Measurements from ENCODE around the gene ZDHHC11.
"Not testable (repeated sequence)": the region's sequence is repeated elsewhere in the genome, so short reads cannot be mapped to it uniquely, and the experiment has no call there.

Gene ZDHHC11

DNA sequence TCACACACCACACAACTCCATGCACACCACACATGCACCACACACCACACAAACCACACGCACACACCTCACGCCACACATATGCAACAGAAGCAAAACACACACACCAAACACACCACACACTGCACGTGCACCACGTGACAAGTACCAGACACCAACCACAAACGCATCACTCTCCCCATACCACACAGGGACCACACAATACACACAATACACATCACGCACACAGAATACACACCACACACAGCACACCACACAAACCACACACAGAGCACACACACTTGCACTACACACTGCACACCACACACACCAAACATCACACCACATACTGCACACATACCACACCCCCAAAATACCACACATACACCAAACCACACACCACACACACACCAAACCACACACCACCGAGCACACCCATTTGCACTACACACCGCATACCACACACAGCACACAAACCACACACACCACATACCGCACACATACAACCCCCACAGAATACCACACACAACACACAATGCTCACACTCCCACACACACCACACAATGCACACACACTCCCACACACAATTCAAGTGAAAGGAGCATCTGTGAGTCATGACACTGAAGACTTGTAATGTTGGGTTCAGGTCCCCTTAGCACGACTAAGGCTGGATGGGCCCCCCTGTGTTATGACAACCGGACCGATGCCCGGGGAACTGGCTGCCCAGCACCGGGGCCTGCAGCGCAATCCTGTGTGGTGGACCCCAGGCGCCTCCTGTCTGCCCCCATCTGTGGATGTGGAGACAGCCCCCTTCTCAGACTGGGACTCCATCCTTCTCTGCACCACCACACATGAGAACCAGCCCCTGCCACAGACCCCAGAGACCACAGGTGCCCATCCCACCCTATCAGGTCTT, 6.0 kb upstream of the ZDHHC11 start:
- no peak for DNase-seq

- no peak for DNase-seq
Measured at GRCh38 chr5:855771-856530, 5.2 kb upstream of the ZDHHC11 start.

DNA sequence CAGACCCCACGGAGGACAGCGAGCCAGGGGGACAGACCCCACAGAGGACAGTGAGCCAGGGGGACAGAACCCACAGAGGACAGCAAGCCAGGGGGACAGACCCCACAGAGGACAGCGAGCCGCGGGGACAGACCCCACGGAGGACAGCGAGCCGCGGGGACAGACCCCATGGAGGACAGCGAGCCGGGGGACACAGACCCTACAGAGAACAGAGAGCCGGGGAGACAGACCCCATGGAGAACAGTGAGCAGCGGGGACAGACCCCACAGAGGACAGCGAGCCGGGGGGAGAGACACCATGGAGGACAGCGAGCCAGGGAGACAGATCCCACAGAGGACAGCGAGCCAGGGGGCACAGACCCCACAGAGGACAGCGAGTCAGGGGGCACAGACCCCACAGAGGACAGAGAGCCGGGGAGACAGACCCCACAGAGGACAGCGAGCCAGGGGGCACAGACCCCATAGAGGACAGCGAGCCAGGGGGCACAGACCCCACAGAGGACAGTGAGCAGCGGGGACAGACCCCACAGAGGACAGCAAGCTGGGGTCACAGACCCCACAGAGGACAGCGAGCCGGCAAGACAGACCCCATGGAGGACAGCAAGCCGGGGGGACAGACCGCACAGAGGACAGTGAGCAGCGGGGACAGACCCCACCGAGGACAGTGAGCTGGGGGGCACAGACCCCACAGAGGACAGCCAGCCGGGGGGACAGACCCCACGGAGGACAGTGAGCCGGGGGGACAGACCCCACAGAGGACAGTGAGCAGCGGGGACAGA, 4.4 kb upstream of the ZDHHC11 start:
- DNase-seq, result no peak

DNA sequence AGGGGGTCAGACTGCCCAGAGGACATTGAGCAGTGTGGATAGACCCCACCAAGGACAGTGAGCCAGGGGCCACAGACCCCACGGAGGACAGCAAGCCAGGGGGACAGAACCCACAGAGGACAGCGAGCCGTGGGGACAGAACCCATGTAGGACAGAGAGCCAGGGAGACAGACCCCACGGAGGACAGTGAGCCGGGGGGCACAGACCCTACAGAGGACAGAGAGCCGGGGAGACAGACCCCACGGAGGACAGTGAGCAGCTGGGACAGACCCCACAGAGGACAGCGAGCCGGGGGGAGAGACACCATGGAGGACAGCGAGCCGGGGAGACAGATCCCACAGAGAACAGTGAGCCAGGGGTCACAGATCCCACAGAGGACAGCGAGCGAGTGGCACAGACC, 3.4 kb upstream of the ZDHHC11 start:
- no peak for DNase-seq

DNA sequence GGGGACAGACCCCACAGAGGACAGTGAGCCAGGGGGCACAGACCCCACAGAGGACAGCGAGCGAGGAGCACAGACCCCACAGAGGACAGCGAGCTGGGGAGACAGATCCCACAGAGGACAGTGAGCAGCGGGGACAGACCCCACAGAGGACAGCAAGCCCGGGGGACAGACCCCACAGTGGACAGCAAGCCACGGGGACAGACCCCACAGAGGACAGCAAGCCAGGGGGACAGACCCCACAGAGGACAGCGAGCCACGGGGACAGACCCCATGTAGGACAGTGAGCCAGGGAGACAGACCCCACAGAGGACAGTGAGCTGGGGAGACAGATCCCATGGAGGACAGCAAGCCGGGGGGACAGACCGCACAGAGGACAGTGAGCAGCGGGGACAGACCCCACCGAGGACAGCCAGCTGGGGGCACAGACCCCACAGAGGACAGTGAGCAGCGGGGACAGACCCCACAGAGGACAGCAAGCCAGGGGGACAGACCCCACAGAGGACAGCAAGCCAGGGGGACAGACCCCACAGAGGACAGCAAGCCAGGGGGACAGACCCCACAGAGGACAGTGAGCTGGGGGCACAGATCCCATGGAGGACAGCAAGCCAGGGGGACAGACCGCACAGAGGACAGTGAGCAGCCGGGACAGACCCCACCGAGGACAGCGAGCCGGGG, 2.8 kb upstream of the ZDHHC11 start:
- not testable (repeated sequence) for DNase-seq

DNA sequence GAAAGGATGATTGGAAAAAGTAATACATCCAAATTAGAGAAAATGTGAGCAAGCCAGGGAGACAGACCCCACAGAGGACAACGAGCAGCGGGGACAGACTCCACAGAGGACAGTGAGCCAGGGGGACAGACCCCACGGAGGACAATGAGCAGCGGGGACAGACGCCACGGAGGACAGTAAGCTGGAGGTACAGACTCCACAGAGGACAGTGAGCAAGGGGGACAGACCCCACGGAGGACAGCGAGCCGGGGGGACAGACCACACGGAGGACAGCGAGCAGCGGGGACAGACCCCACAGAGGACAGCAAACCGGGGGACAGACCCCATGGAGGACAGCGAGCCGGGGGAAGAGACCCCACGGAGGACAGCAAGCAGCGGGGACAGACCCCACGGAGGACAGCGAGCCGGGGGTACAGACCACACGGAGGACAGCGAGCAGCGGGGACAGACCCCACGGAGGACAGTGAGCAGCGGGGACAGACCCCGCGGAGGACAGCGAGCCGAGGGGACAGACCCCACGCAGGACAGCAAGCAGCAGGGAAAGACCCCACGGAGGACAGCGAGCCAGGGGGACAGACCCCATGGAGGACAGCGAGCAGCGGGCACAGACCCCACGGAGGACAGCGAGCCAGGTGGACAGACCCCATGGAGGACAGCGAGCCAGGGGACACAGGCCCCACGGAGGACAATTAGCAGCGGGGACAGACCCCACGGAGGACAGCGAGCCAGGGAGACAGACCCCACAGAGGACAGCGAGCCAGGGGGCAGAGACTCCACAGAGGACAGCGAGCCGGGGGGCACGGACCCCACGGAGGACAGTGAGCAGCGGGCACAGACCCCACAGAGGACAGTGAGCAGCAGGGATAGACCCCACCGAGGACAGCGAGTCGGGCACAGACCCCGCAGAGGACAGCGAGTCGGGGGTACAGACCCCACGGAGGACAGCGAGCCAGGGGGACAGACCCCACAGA, 1.9 kb upstream of the ZDHHC11 start:
- no peak for DNase-seq

GRCh38 chr5:852018-852417, 1.2 kb upstream of the ZDHHC11 start:
- DNase-seq, result no peak

DNA sequence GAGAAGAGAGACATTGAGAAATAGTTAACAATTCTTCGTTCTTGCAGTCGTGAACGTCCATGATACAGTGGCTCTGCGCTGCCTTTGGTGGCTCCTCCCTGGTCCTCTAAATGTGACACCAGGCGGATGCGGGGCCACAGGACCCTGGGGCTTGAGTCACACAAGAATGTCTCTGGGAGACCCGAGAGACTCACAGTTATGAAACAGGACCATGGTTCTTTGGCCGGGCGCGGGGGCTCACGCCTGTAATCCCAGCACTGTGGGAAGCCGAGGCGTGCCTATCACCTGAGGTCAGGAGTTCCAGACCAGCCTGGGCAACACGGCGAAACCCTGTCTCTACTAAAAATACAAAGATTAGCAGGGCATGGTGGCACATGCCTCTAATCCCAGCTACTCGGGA, 767 bp upstream of the ZDHHC11 start:
- DNase-seq, result no peak

- no peak for DNase-seq
Measured at GRCh38 chr5:851076-851475, 290 bp upstream of the ZDHHC11 start.

DNA sequence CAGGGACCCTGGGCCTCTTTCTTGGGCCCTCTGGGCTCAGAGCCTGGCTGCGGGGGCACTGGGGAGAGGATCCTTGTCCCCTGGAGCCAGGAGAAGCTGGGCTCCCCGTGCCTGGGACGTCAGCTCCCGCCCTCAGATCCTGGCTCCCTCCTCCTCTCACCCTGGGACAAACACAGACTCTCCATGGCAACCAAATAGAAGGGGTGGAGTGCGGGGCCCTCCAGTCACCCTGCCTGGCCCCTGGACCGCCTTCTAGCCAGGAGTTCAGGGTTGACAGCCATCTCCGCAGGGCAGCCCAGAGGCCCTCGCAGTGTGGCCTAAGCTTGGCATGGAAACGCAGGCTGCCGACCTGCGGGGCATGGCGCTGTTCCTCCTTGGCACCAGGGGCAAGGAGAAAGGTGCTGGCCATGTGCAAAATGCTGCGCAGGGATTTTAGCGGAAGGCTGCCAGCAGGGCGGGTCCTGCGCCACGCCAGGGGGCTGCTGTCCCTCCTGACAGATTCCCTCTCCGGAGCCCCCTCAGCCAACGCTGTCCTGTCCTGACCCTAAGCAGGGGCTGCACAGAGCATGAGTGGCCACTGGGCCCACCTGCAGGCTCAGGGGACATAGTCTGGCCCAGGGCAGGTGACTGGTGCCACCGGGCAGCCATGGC, 1.0 kb downstream of the ZDHHC11 start:
- no peak for DNase-seq

DNA sequence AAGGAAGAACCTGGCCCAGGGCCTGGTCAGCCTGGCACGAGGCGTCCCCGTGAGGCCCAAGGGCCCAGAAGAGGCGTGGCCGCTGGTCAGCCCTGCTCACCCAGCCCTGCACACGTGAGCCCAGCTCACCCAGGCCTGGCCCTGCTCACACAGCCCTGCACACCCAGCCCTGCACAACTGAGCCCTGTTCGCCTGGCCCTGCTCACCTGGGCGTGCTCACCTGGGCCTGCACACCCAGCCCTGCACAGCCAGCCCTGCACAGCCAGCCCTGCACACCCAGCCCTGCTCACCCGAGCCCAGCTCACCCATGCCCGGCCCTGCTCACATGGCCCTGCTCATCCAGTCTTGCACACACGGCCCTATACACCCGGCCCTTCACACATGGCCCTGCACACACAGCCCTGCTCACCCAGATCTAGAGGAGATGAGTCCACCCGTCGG, 2.1 kb downstream of the ZDHHC11 start:
- no peak for DNase-seq

GRCh38 chr5:847736-848135, 3.0 kb downstream of the ZDHHC11 start:
- DNase-seq, result not testable (repeated sequence)

- DNase-seq, result not testable (repeated sequence)
Measured at GRCh38 chr5:847212-847611, 3.6 kb downstream of the ZDHHC11 start.

GRCh38 chr5:846602-847091, 4.1 kb downstream of the ZDHHC11 start:
- peak; percentile 57 for DNase-seq

DNA sequence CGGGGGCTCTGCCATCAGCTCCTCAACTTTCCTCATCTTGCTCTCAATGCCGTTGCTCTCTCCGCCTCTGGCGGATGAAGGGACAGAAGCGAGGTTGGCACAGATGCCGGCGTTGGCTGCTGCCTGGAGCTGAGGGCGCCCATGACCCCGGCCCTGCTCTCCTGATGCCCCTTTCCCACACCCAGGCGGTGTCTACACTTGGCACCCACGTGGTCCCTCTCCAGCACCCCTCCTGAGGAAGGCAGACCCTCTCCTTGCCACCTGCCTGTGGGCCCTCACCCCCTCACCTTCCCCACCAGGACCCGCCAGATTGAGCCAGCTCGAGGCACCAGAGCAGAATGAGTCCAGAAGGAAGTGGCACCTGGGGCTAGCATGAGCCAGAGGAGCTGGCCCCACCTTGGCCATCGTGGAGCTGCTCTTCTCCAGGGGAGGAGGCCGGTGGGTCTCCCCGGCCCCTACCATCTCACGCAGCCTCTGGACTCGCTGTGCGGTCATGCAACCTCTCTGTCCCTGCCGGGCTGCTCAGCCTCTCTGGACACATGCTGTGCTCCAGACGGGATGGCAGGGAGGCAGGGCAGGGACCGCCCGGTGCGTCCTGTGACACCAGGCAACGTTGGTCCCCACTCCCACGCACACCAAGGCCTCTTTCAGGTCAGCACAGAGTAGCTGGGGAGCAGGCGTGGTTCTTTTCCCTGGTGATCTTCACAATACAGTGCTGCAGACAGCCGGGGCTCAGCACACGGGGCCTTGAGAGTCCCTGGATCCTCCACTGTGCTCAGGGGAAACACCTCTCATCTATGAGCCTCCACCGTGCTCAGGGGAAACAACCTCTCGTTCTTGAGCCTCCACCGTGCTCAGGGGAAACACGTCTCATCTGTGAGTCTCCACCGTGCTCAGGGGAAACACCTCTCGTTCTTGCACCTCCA, 4.8 kb downstream of the ZDHHC11 start:
- not testable (repeated sequence) for DNase-seq

- not testable (repeated sequence) for DNase-seq
Measured at GRCh38 chr5:845031-845675, 5.6 kb downstream of the ZDHHC11 start.

DNA sequence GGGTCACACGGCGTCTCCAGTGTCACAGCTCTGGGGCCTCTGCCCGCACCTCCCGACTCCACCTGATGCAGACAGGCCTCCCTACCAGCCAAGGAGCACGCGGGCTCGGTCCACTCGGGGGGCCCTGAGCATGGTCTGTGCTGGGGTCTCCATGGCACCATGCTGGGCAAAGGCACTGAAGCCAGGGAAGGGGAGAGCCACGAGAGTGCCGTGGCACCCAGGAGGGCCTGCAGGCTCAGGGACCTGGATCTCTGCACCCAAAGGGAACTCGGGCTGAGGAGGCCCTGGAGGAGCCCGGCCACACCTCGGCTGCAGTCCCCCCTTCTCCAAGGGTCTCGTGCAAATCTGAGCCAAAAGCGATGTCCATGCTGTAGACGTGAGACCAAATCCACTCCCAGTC, 6.4 kb downstream of the ZDHHC11 start:
- not testable (repeated sequence) for DNase-seq

- DNase-seq, result not testable (repeated sequence)
Measured at GRCh38 chr5:843926-844325, 6.9 kb downstream of the ZDHHC11 start.

- not testable (repeated sequence) for DNase-seq
Measured at GRCh38 chr5:843371-843770, 7.4 kb downstream of the ZDHHC11 start.
